Endothelial cell (in vitro differentiated cells): ENCODE results near the gene SPIRE1. TPM values are rescaled to one million over a fixed set of nuclear protein-coding genes. Genes with fewer than 3 reads are reported as not detected.

Source experiments
- DNase-seq: peaks from one replicate; pipeline ENCODE4 v3.0.0; 2021; ENCODE audit warnings: low spot score
- H3K27ac Mint-ChIP-seq: one replicate; pipeline ENCODE4 v1.8.0; 2021; ENCODE audit warnings: mixed read lengths, inconsistent platforms; ENCODE audit not compliant: unreplicated experiment
- H3K27me3 Mint-ChIP-seq: one replicate; pipeline ENCODE4 v1.8.0; 2021; ENCODE audit warnings: mild to moderate bottlenecking, moderate library complexity, mixed read lengths, inconsistent platforms; ENCODE audit not compliant: unreplicated experiment
- H3K36me3 Mint-ChIP-seq: one replicate; pipeline ENCODE4 v1.8.0; 2021; ENCODE audit warnings: mild to moderate bottlenecking, low read depth, mixed read lengths, inconsistent platforms; ENCODE audit not compliant: unreplicated experiment
- H3K4me1 Mint-ChIP-seq: one replicate; pipeline ENCODE4 v1.8.0; 2021; ENCODE audit warnings: mild to moderate bottlenecking, mixed read lengths, inconsistent platforms; ENCODE audit not compliant: unreplicated experiment
- H3K4me3 Mint-ChIP-seq: one replicate; pipeline ENCODE4 v1.8.0; 2021; ENCODE audit warnings: mild to moderate bottlenecking, mixed read lengths, inconsistent platforms; ENCODE audit not compliant: unreplicated experiment
- H3K9me3 Mint-ChIP-seq: one replicate; pipeline ENCODE4 v1.8.0; 2021; ENCODE audit warnings: mixed read lengths, inconsistent platforms; ENCODE audit not compliant: unreplicated experiment
- CTCF ChIP-seq: fragments of 200-600 bp; sonication (generic); IDR thresholded peaks from one replicate; pipeline ENCODE4 v1.5.0; 2021; ENCODE audit warnings: antibody characterized with exemption; ENCODE audit not compliant: unreplicated experiment
- total RNA-seq: library from RNA; stranded (reverse); fragmentation: NEBNext Ultra II Directional; extraction: Animal tissue kit (Norgen Biotek cat#: 25700); gene quantifications from one replicate; pipeline ENCODE4 v1.2.1, GENCODE V29; 2021; ENCODE audit not compliant: unreplicated experiment

SPIRE1 gene
- total RNA-seq, 1 donor from 2014 or later = 31.3 TPM

DNA sequence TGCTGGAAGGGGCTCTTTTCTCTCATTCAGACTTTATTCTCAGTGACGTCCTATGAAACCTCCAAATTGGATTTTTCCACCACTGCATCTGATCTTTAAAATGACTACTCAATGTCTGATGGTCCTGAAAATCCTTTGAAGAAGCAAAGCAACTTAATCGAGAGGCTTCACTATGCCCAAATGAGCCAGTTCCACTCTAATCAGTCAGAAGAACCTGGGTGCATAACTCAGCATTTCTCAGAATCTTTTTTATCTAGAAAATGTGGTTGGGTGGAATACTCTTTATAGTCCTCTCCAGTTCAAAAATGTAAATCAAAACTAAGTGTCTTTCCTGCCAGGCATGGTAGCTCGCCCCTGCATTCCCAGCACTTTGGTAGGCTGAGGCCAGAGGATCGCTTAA lies 189.5 kb downstream of the SPIRE1 start:
- Mint-ChIP-seq H3K4me1 (no peaks in the 10 kb centered on the region), H3K36me3 (no peaks in the 10 kb centered on the region), H3K27me3 (no peaks in the 10 kb centered on the region), H3K9me3 (no peaks in the 10 kb centered on the region), H3K4me3 (no peak overlapping the region), H3K27ac (no peak overlapping the region)
- TF ChIP-seq CTCF = no peak
- DNase-seq = no peak

- no peak for DNase-seq
- H3K4me1 Mint-ChIP-seq = peaks cover 17% of the 10 kb centered on the region
- no peaks in the 10 kb centered on the region for H3K9me3 Mint-ChIP-seq
- no peak overlapping the region for H3K27ac Mint-ChIP-seq
- H3K4me3 Mint-ChIP-seq = no peak overlapping the region
- peaks cover 14% of the 10 kb centered on the region for H3K36me3 Mint-ChIP-seq
- no peak for TF ChIP-seq CTCF
- H3K27me3 Mint-ChIP-seq = peaks cover 2% of the 10 kb centered on the region
Measured at GRCh38 chr18:12464731-12465130, 193.2 kb downstream of the SPIRE1 start.

- peaks cover 17% of the 10 kb centered on the region for H3K4me1 Mint-ChIP-seq
- DNase-seq = peak; percentile 9
- H3K36me3 Mint-ChIP-seq = peaks cover 18% of the 10 kb centered on the region
- no peaks in the 10 kb centered on the region for H3K9me3 Mint-ChIP-seq
- no peak for TF ChIP-seq CTCF
- H3K4me3 Mint-ChIP-seq = no peak overlapping the region
- H3K27ac Mint-ChIP-seq = peak overlapping the region; percentile 17
- peaks cover 7% of the 10 kb centered on the region for H3K27me3 Mint-ChIP-seq
Measured at GRCh38 chr18:12463191-12463590, 194.7 kb downstream of the SPIRE1 start.

DNA sequence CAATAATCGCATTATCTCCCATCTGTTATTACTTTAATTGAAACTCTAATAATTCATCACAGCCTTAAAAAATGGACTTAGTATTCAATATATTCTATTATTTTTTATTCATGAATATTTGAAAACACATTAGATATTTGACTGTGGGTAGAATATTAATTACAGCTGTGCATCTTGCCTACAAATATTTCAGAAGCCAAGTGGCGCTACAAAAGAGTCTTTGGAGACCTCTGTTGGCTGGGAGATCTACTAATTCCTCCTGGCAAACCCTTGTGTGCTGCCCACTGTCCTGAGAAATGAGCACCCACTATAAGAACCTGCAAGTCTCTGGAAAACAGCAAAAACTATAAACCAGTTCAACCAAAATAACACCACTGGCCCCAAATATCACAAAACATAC lies 195.7 kb downstream of the SPIRE1 start:
- no peak for DNase-seq
- peaks cover 17% of the 10 kb centered on the region for H3K4me1 Mint-ChIP-seq
- no peak overlapping the region for H3K27ac Mint-ChIP-seq
- no peak overlapping the region for H3K4me3 Mint-ChIP-seq
- no peak for TF ChIP-seq CTCF
- H3K27me3 Mint-ChIP-seq = peaks cover 7% of the 10 kb centered on the region
- H3K9me3 Mint-ChIP-seq = no peaks in the 10 kb centered on the region
- peaks cover 21% of the 10 kb centered on the region for H3K36me3 Mint-ChIP-seq

DNA sequence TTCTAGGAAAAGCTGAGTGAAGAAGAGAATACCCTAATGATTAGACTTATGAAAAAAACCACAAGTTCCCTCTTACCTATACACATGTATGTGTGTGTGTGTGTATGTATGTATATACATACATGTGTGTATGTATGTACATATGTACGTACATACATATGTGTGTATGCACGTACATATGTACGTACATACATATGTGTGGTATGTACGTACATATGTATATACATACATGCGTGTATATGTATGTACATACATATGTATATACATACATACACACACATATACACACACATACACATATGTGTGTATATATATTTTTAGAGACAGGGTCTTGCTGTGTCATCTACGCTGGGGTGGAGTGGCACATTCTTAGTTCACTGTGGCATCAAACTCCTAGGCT lies 196.6 kb downstream of the SPIRE1 start:
- Mint-ChIP-seq H3K4me1 (peaks cover 17% of the 10 kb centered on the region), H3K27me3 (peaks cover 7% of the 10 kb centered on the region), H3K27ac (no peak overlapping the region), H3K4me3 (no peak overlapping the region), H3K9me3 (no peaks in the 10 kb centered on the region), H3K36me3 (peaks cover 21% of the 10 kb centered on the region)
- no peak for DNase-seq
- no peak for TF ChIP-seq CTCF
